WTC11 (cell line): ENCODE data around the gene RWDD4. TPM values are rescaled to one million over a fixed set of nuclear protein-coding genes. Genes with fewer than 3 reads are reported as not detected.

Experiments used
- ATAC-seq: fragments of 200-7000 bp; cut with Tn5 transposase; 2 replicates; pipeline ENCODE4 v1.10.0; 2021; ENCODE audit warnings: mild to moderate bottlenecking, moderate library complexity
- CTCF ChIA-PET: fragments of 300-600 bp; sonication (Branson Sonifier 250); formaldehyde crosslinking; loops from one replicate; lab custom pipeline; 2021; ENCODE audit warnings: antibody characterized with exemption; lab: Charles Lee
- POLR2A ChIA-PET: fragments of 350-600 bp; sonication (Branson Sonifier 250); formaldehyde crosslinking; loops from one replicate; lab custom pipeline; 2021; ENCODE audit warnings: antibody characterized with exemption; lab: Charles Lee
- DNase-seq: peaks from one replicate; pipeline ENCODE4 v3.0.0; 2021; ENCODE audit warnings: low spot score
- H3K27ac Mint-ChIP-seq: 2 replicates; pipeline ENCODE4 v1.8.0; 2021; ENCODE audit warnings: mixed read lengths
- H3K27me3 Mint-ChIP-seq: 2 replicates; pipeline ENCODE4 v1.8.0; 2021; ENCODE audit warnings: low read depth, mild to moderate bottlenecking, moderate library complexity, mixed read lengths
- H3K36me3 Mint-ChIP-seq: 2 replicates; pipeline ENCODE4 v1.8.0; 2021; ENCODE audit warnings: mixed read lengths
- H3K4me1 Mint-ChIP-seq: 2 replicates; pipeline ENCODE4 v1.8.0; 2022; ENCODE audit warnings: mixed read lengths
- H3K4me3 Mint-ChIP-seq: 2 replicates; pipeline ENCODE4 v1.8.0; 2021; ENCODE audit warnings: mild to moderate bottlenecking, moderate library complexity, mixed read lengths
- H3K9me3 Mint-ChIP-seq: 2 replicates; pipeline ENCODE4 v1.8.0; 2021; ENCODE audit warnings: mixed read lengths
- EMX1 ChIP-seq: fragments of 250-450 bp; sonication (Bioruptor Pico); IDR thresholded peaks from 2 replicates; pipeline ENCODE4 v1.8.0; 2021; ENCODE audit warnings: mild to moderate bottlenecking
- NR1H2 ChIP-seq: sonication (generic); formaldehyde crosslinking; IDR thresholded peaks from 2 replicates; pipeline ENCODE4 v1.9.0; 2021; ENCODE audit warnings: mild to moderate bottlenecking, moderate library complexity, missing genetic modification reagents
- NR2C2 ChIP-seq: sonication (generic); formaldehyde crosslinking; IDR thresholded peaks from 2 replicates; pipeline ENCODE4 v1.8.0; 2022; ENCODE audit warnings: mild to moderate bottlenecking, missing genetic modification reagents
- PRDM15 ChIP-seq: sonication (generic); formaldehyde crosslinking; IDR thresholded peaks from 2 replicates; pipeline ENCODE4 v1.8.0; 2022; ENCODE audit warnings: missing genetic modification reagents
- RORB ChIP-seq: fragments of 250-450 bp; sonication (Bioruptor Pico); IDR thresholded peaks from 2 replicates; pipeline ENCODE4 v1.9.0; 2021; ENCODE audit warnings: mild to moderate bottlenecking
- SMAD3 ChIP-seq: sonication (generic); formaldehyde crosslinking; IDR thresholded peaks from 2 replicates; pipeline ENCODE4 v1.8.0; 2022; ENCODE audit warnings: missing genetic modification reagents, mild to moderate bottlenecking, borderline replicate concordance
- SOX15 ChIP-seq: fragments of 250-450 bp; sonication (Bioruptor Pico); IDR thresholded peaks from 2 replicates; pipeline ENCODE4 v1.9.0; 2021; ENCODE audit warnings: mild to moderate bottlenecking
- ZBTB43 ChIP-seq: sonication (generic); formaldehyde crosslinking; IDR thresholded peaks from 2 replicates; pipeline ENCODE4 v1.8.1; 2023; ENCODE audit warnings: mild to moderate bottlenecking, missing genetic modification reagents
- total RNA-seq: library from RNA; stranded (reverse); gene quantifications from 3 replicates; pipeline ENCODE4 v1.2.3, GENCODE V29; 2021
- TF ChIP-seq, protein P1 (sequence below): sonication (generic); formaldehyde crosslinking; IDR thresholded peaks from 2 replicates; pipeline ENCODE4 v1.8.1; 2023; ENCODE audit warnings: mild to moderate bottlenecking, missing genetic modification reagents
- TF ChIP-seq, protein P2 (sequence below): fragments of 250-450 bp; sonication (Bioruptor Pico); IDR thresholded peaks from 2 replicates; pipeline ENCODE4 v1.9.0; 2021; ENCODE audit warnings: mild to moderate bottlenecking, borderline replicate concordance
- TF ChIP-seq, protein P3 (sequence below): sonication (generic); formaldehyde crosslinking; IDR thresholded peaks from 2 replicates; pipeline ENCODE4 v1.8.1; 2023; ENCODE audit warnings: mild to moderate bottlenecking, missing genetic modification reagents, moderate library complexity
- TF ChIP-seq, protein P4 (sequence below): sonication (generic); formaldehyde crosslinking; IDR thresholded peaks from 2 replicates; pipeline ENCODE4 v1.8.0; 2022; ENCODE audit warnings: mild to moderate bottlenecking, missing genetic modification reagents
- TF ChIP-seq, protein P5 (sequence below): sonication (generic); formaldehyde crosslinking; IDR thresholded peaks from 2 replicates; pipeline ENCODE4 v1.8.1; 2022; ENCODE audit warnings: mild to moderate bottlenecking, moderate library complexity, missing genetic modification reagents

Gene RWDD4
- total RNA-seq, 1 experiment from 2014 or later, result 17.8 TPM

DNA sequence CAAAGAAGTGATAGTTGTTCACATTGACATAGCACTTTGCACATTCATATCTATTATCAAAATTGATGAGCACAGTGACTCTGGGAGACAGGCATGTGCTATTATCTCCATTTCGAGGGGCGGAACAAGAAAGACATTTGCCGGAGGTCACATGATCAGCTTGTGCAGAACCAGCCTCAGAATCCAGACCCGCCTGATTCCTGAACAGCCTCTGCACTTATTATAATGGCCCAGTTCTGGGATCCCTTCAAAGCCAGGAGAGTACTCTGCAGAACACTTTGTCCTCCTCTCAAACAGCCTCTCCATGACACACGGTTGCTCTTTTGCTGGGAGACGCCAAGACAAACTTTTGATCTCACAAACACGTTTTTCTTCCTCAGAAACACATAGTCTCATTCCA is 48.4 kb downstream of the RWDD4 start (continued):
- TF ChIP-seq PRDM15 (CRISPR knock-in tag) (no peak), SOX15 (no peak), NR2C2 (CRISPR knock-in tag) (no peak), ZBTB43 (no peak), RORB (no peak)
- TF ChIP-seq, protein P1, sequence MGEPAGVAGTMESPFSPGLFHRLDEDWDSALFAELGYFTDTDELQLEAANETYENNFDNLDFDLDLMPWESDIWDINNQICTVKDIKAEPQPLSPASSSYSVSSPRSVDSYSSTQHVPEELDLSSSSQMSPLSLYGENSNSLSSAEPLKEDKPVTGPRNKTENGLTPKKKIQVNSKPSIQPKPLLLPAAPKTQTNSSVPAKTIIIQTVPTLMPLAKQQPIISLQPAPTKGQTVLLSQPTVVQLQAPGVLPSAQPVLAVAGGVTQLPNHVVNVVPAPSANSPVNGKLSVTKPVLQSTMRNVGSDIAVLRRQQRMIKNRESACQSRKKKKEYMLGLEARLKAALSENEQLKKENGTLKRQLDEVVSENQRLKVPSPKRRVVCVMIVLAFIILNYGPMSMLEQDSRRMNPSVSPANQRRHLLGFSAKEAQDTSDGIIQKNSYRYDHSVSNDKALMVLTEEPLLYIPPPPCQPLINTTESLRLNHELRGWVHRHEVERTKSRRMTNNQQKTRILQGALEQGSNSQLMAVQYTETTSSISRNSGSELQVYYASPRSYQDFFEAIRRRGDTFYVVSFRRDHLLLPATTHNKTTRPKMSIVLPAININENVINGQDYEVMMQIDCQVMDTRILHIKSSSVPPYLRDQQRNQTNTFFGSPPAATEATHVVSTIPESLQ (CRISPR knock-in tag), result no peak

DNA sequence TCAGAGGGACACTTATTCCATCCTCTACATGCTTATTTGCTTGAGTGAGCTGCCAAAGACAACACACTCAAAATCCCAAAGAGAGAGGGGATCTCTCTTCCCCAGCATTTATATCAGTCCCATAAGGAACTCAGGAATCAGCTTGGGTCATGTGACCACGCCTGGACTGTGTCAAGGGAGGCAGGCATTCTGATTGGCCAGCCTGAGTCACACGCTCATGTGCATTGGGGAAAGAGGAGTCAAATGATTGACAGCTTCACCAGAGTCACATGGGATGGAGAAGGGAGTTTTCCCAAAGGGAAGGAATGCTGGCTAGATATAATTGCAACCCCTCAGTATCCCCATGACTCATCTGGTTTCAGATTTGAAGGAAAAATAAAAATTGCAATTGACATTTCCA is 49.0 kb downstream of the RWDD4 start:
- Mint-ChIP-seq H3K4me3 (no peak overlapping the region), H3K36me3 (no peaks in the 10 kb centered on the region), H3K9me3 (peaks cover 4% of the 10 kb centered on the region; the same call in 1 of the 2 replicates), H3K4me1 (no peaks in the 10 kb centered on the region), H3K27ac (no peak overlapping the region), H3K27me3 (peaks cover 3% of the 10 kb centered on the region; the same call in 1 of the 2 replicates)
- CTCF ChIA-PET, result no interaction called here
- TF ChIP-seq, protein P2, sequence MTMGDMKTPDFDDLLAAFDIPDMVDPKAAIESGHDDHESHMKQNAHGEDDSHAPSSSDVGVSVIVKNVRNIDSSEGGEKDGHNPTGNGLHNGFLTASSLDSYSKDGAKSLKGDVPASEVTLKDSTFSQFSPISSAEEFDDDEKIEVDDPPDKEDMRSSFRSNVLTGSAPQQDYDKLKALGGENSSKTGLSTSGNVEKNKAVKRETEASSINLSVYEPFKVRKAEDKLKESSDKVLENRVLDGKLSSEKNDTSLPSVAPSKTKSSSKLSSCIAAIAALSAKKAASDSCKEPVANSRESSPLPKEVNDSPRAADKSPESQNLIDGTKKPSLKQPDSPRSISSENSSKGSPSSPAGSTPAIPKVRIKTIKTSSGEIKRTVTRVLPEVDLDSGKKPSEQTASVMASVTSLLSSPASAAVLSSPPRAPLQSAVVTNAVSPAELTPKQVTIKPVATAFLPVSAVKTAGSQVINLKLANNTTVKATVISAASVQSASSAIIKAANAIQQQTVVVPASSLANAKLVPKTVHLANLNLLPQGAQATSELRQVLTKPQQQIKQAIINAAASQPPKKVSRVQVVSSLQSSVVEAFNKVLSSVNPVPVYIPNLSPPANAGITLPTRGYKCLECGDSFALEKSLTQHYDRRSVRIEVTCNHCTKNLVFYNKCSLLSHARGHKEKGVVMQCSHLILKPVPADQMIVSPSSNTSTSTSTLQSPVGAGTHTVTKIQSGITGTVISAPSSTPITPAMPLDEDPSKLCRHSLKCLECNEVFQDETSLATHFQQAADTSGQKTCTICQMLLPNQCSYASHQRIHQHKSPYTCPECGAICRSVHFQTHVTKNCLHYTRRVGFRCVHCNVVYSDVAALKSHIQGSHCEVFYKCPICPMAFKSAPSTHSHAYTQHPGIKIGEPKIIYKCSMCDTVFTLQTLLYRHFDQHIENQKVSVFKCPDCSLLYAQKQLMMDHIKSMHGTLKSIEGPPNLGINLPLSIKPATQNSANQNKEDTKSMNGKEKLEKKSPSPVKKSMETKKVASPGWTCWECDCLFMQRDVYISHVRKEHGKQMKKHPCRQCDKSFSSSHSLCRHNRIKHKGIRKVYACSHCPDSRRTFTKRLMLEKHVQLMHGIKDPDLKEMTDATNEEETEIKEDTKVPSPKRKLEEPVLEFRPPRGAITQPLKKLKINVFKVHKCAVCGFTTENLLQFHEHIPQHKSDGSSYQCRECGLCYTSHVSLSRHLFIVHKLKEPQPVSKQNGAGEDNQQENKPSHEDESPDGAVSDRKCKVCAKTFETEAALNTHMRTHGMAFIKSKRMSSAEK (CRISPR knock-in tag), result no peak
- TF ChIP-seq, protein P3, sequence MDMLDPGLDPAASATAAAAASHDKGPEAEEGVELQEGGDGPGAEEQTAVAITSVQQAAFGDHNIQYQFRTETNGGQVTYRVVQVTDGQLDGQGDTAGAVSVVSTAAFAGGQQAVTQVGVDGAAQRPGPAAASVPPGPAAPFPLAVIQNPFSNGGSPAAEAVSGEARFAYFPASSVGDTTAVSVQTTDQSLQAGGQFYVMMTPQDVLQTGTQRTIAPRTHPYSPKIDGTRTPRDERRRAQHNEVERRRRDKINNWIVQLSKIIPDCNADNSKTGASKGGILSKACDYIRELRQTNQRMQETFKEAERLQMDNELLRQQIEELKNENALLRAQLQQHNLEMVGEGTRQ (CRISPR knock-in tag), result peak; percentile 86
- TF ChIP-seq, protein P4, sequence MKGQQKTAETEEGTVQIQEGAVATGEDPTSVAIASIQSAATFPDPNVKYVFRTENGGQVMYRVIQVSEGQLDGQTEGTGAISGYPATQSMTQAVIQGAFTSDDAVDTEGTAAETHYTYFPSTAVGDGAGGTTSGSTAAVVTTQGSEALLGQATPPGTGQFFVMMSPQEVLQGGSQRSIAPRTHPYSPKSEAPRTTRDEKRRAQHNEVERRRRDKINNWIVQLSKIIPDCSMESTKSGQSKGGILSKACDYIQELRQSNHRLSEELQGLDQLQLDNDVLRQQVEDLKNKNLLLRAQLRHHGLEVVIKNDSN (CRISPR knock-in tag), result peak; percentile 67; the same call in 1 of the 2 replicates
- DNase-seq, result no peak
- no peak for ATAC-seq
- POLR2A ChIA-PET, result no interaction called here

- no peaks in the 10 kb centered on the region for H3K4me1 Mint-ChIP-seq
- no peak for ATAC-seq
- no peak overlapping the region for H3K27ac Mint-ChIP-seq
- no peak for DNase-seq
- H3K27me3 Mint-ChIP-seq, result peaks cover 3% of the 10 kb centered on the region; the same call in 1 of the 2 replicates
- POLR2A ChIA-PET, result no interaction called here
- no peak overlapping the region for H3K4me3 Mint-ChIP-seq
- peaks cover 4% of the 10 kb centered on the region; the same call in 1 of the 2 replicates for H3K9me3 Mint-ChIP-seq
- TF ChIP-seq NR1H2, result no peak
- no peak for TF ChIP-seq EMX1 (CRISPR knock-in tag)
- TF ChIP-seq, protein P5, sequence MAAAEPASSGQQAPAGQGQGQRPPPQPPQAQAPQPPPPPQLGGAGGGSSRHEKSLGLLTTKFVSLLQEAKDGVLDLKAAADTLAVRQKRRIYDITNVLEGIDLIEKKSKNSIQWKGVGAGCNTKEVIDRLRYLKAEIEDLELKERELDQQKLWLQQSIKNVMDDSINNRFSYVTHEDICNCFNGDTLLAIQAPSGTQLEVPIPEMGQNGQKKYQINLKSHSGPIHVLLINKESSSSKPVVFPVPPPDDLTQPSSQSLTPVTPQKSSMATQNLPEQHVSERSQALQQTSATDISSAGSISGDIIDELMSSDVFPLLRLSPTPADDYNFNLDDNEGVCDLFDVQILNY (CRISPR knock-in tag), result no peak
- TF ChIP-seq SMAD3 (CRISPR knock-in tag), result no peak
- no peaks in the 10 kb centered on the region for H3K36me3 Mint-ChIP-seq
- CTCF ChIA-PET, result interaction anchor here (1.4 kb wide), 1 partner anchor 8 kb away, joined by 5 read pairs; no protein-coding TSS in a partner anchor
Measured at GRCh38 chr4:183609151-183609550, 49.8 kb downstream of the RWDD4 start.
